Measurements from ENCODE around the gene ZNF189.

Gene ZNF189

DNA sequence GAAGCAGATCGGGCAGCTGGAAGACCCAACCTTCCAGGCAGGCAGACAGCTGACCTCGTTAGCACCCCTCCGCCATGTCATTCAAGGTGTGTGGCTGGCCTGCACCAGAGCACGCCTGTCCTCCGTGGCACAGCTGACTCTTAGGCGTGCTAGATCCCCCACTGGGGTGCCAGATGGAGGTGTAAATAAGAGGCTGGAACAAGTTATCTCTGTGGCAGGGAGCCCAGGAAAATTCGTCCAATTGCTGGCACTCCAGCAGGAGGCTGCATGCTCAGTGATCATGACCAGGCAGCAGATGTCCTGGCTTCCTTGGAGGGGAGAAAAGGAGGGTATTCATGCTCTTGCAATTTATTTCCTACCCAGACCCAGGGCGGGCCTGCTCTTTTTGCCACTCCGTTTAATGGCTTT lies 44.7 kb downstream of the ZNF189 start:
- peaks cover 42% of the 10 kb centered on the region for H3K27me3 Mint-ChIP-seq

DNA sequence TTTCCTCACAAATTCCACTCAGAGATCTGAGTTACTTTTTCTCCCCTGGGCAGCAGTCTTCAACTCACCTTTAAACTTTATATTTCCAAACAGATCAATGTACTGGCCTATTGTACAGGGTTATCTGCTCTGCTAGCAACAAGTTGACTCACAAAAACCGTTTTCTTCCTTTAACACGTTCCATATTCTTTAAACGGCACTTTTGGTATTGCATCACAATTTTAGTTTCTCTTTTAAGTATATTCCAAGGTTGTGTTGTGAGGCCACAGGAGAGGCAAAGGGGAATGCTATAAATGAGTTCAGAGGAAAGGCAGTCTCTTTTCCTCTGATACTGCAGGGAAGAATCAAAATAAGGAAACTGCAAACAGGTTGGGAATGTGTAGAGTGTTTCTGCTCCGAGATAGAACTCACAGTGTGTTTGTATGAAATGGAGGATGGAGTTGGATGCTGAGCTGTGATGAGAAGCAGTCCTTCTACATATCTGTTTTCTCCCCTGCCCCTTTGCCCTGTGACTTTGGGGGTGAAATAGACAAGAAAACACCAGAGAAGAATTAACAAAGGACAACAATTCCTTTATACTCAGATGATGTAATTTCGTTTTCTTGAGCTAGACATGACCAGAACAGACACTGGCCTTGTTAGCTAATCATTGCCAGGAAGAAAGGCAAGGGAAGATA lies 46.8 kb downstream of the ZNF189 start:
- ATAC-seq (no peak), DNase-seq (no peak)
- no peaks in the 10 kb centered on the region for H3K36me3 Mint-ChIP-seq (ENCODE audit: low read depth)
- no peak overlapping the region for H3K4me3 Mint-ChIP-seq
- H3K27me3 Mint-ChIP-seq, result peaks cover 49% of the 10 kb centered on the region
- H3K4me1 Mint-ChIP-seq, result peaks cover 6% of the 10 kb centered on the region
- H3K9me3 Mint-ChIP-seq, result no peaks in the 10 kb centered on the region
- no peak overlapping the region for H3K27ac Mint-ChIP-seq

More for the DNA sequence above, 44.7 kb downstream of the ZNF189 start:
- no peak overlapping the region for H3K27ac Mint-ChIP-seq
- H3K9me3 Mint-ChIP-seq, result no peaks in the 10 kb centered on the region
- no peaks in the 10 kb centered on the region for H3K36me3 Mint-ChIP-seq (ENCODE audit: low read depth)
- ATAC-seq (no peak), DNase-seq (no peak)
- no peak overlapping the region for H3K4me3 Mint-ChIP-seq
- peaks cover under 1% of the 10 kb centered on the region for H3K4me1 Mint-ChIP-seq

DNA sequence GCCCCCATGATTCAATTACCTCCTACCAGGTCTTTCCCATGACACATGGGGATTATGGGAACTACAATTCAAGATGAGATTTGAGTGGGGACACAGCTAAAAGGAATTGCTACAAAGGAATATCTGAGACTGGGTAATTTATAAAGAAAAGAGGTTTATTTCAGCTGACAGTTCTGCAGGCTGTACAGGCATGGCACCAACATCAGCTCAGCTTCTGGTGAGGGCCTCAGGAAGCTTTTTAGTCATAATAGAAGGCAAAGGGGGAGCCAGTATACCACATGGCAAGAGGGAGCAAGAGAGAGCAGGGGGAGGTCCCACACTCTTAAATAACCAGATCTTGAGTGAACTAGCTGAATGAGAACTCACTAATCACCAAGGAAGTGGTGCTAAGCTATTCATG lies 48.1 kb downstream of the ZNF189 start:
- Mint-ChIP-seq H3K27ac (no peak overlapping the region), H3K9me3 (peaks cover 2% of the 10 kb centered on the region), H3K4me1 (peaks cover 6% of the 10 kb centered on the region), H3K27me3 (peaks cover 58% of the 10 kb centered on the region), H3K36me3 (ENCODE audit: low read depth) (no peaks in the 10 kb centered on the region), H3K4me3 (no peak overlapping the region)
- no peak for DNase-seq
- ATAC-seq, result no peak

DNA sequence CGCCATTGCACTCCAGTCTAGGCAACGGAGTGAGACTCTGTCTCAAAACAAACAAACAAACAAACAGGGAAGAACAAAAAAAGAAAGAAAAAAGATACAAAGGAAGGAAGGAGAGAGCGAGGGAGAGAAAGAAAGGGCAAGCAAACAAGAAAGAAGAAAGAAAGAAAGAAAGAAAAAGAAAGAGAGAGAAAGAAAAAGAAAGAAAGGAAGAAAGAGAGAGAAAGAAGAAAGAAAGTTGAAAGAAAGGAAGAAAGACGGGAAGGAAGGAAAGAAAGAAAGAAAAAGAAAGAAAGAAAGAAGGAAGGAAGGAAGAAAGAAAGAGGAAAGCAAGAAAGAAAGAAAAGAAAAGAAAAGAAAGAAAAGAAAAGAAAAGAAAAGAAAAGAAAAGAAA lies 50.0 kb downstream of the ZNF189 start:
- H3K27ac Mint-ChIP-seq, result no peak overlapping the region
- H3K4me1 Mint-ChIP-seq, result peaks cover 6% of the 10 kb centered on the region
- H3K27me3 Mint-ChIP-seq, result peaks cover 62% of the 10 kb centered on the region
- DNase-seq (no peak), ATAC-seq (no peak)
- H3K36me3 Mint-ChIP-seq (ENCODE audit: low read depth), result no peaks in the 10 kb centered on the region
- H3K4me3 Mint-ChIP-seq, result peak overlapping the region; percentile 66
- peaks cover 6% of the 10 kb centered on the region for H3K9me3 Mint-ChIP-seq

DNA sequence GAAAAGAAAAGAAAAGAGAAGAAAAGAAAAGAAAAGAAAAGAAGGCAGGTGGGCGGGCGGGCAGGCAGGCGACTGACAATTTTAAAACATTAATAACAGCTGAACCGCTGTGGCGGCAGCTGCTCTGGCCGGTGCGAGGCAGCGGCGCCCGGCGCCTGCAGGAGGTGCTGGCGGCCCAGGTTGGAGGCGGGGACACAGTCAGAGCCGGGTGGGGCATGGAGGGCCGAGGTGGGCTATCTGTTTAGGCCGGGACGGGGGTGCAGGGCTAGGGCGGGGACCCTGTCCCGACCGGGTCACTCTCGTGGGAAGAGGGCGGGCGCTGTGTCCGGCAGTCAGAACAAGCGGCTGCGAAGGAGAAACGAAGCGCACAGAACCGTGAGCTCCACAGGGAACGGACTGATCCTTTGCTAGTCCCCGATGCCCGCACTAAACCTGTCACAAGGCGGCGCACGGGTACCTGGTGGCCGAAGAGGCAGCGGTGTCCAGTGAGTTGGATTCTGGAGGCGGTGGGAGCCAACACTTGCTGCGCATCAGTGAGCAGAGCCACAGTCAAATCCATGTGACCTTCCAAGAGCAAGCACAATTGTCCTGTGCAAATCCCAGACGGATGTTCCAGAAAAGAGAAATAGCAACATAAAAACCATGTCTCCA lies 50.5 kb downstream of the ZNF189 start:
- ATAC-seq (peak; percentile 99), DNase-seq (peak; percentile 67)

DNA sequence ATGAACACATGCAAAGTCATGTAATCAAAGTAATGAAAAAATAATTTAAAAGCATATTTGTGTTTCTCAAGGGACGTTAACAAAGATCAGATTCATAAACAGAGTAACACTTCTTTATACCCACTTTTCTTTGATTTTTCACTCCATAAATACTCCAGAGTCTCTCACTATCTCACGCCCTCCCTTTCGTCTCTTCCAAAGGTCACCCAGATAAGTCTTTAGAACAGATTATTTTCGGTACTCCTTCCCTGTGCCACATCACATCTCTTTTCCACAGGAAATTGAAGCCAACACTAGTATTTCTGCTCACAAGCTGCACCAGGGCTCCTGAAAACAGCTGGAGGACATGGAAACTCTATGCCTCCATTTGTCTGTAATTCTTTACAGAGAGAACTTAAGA lies 52.3 kb downstream of the ZNF189 start:
- DNase-seq, result no peak
- peaks cover 44% of the 10 kb centered on the region for H3K27me3 Mint-ChIP-seq
- no peak for ATAC-seq
- H3K9me3 Mint-ChIP-seq, result peaks cover 6% of the 10 kb centered on the region
- peaks cover 6% of the 10 kb centered on the region for H3K4me1 Mint-ChIP-seq
- H3K4me3 Mint-ChIP-seq, result no peak overlapping the region
- no peak overlapping the region for H3K27ac Mint-ChIP-seq
- no peaks in the 10 kb centered on the region for H3K36me3 Mint-ChIP-seq (ENCODE audit: low read depth)

More for the DNA sequence above, 50.5 kb downstream of the ZNF189 start:
- peaks cover 6% of the 10 kb centered on the region for H3K9me3 Mint-ChIP-seq
- no peak overlapping the region for H3K27ac Mint-ChIP-seq
- H3K27me3 Mint-ChIP-seq, result peaks cover 58% of the 10 kb centered on the region
- H3K4me1 Mint-ChIP-seq, result peaks cover 6% of the 10 kb centered on the region
- peak overlapping the region; percentile 66 for H3K4me3 Mint-ChIP-seq
- no peaks in the 10 kb centered on the region for H3K36me3 Mint-ChIP-seq (ENCODE audit: low read depth)

DNA sequence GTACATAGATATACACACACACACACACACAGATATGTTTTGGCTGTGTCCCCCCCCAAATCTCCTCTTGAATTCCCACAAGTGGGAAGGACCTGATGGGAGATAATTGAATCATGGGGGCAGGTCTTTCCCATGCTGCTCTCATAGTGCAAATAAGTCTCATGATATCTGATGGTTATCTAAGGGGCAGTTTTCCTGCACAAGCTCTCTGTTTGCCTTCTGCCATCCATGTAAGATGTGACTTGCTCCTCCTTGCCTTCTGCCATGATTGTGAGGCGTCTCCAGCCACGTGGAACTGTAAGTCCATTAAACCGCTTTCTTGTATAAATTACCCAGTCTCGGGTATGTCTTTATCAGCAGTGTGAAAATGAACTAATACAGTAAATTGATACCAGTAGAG lies 52.8 kb downstream of the ZNF189 start:
- no peak for DNase-seq
- Mint-ChIP-seq H3K27me3 (peaks cover 40% of the 10 kb centered on the region), H3K4me1 (peaks cover 6% of the 10 kb centered on the region), H3K9me3 (peaks cover 6% of the 10 kb centered on the region), H3K36me3 (ENCODE audit: low read depth) (no peaks in the 10 kb centered on the region), H3K27ac (no peak overlapping the region), H3K4me3 (no peak overlapping the region)
- ATAC-seq, result no peak

DNA sequence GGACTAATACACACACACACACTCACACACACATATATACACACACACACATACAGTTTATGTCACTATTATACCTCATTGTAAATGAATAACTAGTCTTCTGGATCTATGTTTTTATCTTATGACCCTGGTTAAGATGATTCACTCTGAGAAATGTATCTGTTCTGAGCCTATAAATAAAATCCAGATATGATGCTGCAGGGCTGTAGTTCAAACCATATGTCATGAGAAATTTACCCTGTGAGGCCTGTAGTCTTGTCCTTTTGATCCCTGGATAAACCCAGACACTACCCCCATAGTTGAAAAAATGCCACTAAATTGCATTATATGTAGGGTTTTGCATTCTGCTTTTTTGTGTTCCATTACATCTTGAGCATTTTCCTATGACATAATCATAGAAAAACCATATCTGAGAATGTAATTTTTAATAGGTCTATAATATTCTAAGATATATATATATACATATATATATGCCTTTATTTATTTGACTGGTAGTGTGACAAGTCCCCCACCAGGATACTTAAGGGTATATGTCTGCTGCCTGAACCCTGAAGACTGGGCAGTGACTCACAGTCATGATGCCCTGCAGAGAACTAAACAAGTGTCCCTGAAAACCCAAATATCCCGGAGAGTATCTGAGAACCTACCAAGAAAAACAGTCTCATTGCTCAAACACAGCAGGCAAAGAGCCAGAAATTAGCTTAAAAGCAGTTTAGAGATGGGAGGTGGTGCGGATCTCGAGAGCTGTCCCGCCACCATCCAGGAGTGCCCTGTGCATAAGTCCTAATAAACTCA lies 55.3 kb downstream of the ZNF189 start:
- H3K36me3 Mint-ChIP-seq (ENCODE audit: low read depth), result no peaks in the 10 kb centered on the region
- peaks cover 2% of the 10 kb centered on the region for H3K4me1 Mint-ChIP-seq
- ATAC-seq (no peak), DNase-seq (no peak)
- peaks cover 6% of the 10 kb centered on the region for H3K9me3 Mint-ChIP-seq
- H3K27ac Mint-ChIP-seq, result no peak overlapping the region
- peaks cover 29% of the 10 kb centered on the region for H3K27me3 Mint-ChIP-seq
- H3K4me3 Mint-ChIP-seq, result no peak overlapping the region

DNA sequence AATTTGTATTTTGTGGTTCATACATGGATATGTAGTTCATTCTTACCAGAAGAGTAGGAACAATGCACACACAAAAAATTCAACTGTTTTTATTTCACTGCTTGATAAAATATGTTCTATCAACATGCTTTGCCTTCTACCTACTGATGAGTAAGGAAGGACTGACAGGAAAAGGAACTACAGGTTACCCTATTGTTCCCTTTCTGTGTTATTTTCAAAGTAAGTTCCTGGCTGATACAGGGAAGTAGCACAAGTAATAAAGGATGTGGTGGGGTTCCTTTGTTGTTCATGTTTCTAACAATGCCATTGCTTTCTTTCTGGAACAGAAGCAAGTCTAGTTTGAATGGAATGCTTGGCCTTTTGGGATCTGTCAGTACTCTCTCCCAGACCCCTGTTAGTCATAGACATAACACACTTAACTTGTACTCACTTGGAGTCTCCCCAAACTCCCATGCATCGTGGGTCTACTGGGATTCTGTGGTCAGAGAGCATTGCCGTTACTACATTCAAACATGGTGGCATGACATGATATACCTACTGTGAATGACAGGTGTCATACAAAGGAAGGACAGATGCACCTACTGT lies 57.1 kb downstream of the ZNF189 start:
- no peaks in the 10 kb centered on the region for H3K4me1 Mint-ChIP-seq
- H3K9me3 Mint-ChIP-seq, result peaks cover 6% of the 10 kb centered on the region
- peaks cover 25% of the 10 kb centered on the region for H3K27me3 Mint-ChIP-seq
- H3K36me3 Mint-ChIP-seq (ENCODE audit: low read depth), result no peaks in the 10 kb centered on the region
- DNase-seq (no peak), ATAC-seq (no peak)
- H3K27ac Mint-ChIP-seq, result no peak overlapping the region
- no peak overlapping the region for H3K4me3 Mint-ChIP-seq

DNA sequence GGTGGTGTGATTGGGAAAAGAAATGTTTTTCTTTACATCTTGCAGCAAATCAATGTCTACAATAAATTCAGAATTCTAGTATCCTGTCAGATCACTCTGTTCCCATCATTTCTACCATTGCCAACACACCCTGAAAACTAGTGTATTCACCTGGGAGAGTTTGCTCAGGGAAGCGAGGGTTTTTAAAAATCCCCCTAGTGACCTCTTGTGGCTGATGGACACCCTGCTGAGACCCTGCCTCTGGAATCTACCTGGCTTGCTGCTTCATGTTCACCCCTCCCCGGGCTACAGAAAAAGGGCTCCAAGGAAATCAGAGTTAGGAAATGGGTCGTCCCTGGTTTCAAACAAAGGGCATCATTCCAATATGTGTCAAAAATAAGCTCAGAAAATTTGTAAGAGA lies 58.4 kb downstream of the ZNF189 start:
- no peak for DNase-seq
- Mint-ChIP-seq H3K27ac (no peak overlapping the region), H3K36me3 (ENCODE audit: low read depth) (no peaks in the 10 kb centered on the region), H3K4me1 (no peaks in the 10 kb centered on the region), H3K4me3 (no peak overlapping the region), H3K27me3 (peaks cover 14% of the 10 kb centered on the region), H3K9me3 (peaks cover 2% of the 10 kb centered on the region)
- ATAC-seq, result no peak

DNA sequence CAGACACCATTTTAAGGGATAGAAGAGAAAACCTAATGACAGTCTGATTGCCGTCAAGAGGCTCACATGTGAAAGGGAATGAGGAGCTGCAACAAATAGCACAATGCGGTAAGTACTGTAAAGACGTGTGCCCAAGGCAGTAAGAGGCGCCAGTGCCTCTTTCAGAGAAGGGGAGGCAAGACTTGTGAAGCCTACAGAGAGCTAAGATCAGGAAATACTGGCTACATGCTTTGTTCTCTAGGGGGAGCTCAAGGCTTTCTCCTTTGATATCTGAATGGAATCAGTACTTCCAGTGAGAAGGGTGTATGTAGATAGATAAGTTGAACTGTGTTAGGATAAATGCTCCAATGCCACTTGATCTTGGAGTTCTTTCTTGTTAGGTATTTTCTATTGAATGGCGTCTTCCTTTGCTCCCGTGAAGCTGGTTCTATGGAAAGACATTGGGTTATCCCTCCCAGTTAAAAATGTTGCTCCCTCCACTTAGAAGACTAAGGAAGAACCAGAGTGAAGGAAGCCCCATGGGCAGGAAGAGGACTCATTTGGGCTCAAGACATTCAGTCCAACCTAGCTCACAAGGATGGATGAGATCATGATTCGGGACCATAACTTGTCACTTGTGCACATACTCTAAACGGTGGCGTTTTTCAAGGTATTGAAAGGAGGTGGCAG lies 60.4 kb downstream of the ZNF189 start:
- Mint-ChIP-seq H3K4me1 (no peaks in the 10 kb centered on the region), H3K27me3 (peaks cover 11% of the 10 kb centered on the region), H3K4me3 (no peak overlapping the region), H3K9me3 (no peaks in the 10 kb centered on the region), H3K27ac (no peak overlapping the region), H3K36me3 (ENCODE audit: low read depth) (no peaks in the 10 kb centered on the region)
- peak; percentile 82 for ATAC-seq
- peak; percentile 2 for DNase-seq

Measured in activated naive CD8-positive, alpha-beta T cell treated with anti-CD3 and anti-CD28 coated beads, Interleukin-2, amount 50 U/mL, for 24 hours (primary cell).